HG02798 (cell line): Measurements from ENCODE around the gene CHSY1.

Experiments used
- ATAC-seq: cut with Tn5 transposase; IDR thresholded peaks from one replicate; pipeline ENCODE4 v1.9.1; 2021; ENCODE audit warnings: mild to moderate bottlenecking; ENCODE audit not compliant: unreplicated experiment, poor library complexity

Gene CHSY1

DNA sequence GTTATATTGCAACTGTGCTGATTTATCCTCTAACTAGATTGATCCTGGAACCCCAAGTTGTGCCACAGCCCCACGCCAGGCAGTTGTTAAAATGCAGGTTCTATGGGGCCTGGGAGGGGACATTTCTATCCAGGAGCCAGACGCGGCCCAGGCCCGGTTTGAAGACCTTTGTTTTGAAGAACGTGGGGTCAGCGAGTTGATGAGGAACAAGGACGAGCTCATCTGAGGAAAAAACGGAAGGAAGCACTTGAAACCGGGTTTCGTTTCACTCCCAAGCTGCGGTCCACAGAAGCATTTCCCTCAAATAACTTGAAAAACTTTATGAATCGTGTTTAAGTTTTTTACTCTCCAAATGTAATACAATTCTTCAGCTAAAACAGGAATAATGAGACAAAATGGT is 76.4 kb downstream of the CHSY1 start:
- ATAC-seq, result no peak

DNA sequence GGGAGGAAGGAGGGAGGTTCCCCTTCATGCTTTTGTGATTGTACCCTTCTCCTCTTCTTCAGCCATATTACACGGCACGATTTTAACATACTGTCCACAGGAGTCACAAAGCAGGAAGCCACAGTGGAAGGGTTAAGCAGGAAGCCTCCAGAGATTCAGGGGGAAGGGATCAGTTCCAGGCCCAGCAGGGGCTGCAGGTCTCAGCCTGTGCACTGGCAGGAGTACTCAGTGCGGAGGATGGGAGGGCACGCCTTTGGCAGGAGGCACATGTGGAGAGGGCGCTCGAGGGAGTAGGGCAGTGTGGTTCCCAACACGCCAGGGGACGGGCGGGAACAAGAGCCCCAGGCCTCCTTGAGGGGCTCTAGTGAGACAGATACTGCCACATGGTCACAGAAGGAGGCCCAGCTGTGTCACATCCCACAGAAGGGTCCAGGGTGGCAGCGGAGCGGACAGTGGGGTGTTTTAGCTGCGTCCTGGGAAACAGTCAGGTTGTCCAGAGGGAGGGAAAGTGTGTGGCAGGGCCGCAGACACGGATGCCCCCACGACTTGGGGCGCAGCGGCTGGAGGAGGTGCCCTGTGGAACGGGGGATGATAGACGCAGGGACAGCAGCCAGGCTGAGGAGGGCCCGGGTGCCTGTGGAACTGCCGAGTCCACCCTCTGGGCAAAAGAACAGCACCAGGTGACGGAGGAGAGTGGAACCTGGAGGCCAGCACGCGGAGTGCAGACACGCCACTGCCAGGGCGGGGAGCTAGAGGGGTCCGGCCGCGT is 77.5 kb downstream of the CHSY1 start:
- ATAC-seq, result no peak

DNA sequence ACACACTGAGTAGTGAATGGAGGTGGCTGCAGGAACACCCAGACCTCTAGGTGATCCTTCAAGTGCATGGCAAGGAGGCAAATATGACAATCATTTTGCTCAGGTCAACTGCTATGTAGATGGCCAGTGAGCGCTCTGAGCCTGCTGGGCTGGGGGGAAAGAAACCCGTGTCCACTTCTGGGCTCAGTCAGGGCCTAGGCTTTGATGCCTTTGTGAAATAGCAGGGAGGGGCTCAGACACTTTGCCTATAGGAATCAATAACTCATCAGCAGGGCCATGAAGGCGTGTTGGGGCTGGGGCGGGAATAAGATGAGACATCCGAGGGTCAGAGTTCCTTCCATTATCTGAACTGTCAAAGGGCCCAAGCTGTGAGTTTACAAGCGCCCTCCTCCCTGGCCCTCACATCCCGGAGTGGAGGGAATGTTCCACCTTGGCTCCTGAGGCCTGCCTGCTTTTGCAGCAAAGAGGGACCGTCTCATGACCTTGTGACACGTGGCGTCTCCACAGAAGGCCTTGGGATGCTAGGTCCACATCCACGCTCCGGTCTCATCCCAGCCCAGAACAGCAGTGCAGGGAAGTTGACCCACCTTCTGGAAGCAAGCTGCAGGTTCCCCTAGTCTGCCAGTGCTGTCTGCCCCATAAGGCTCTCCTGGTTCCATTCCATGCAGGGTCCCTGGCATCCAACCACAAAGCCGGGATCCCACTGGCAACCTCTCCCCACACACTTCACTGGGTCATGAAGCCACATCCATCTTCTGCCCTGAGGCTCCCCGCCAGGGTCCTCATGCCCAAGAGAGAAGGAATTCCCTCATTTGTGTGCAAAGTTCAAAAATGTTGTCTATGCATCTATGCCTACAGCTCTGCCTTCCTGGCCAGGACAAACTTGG is 78.4 kb downstream of the CHSY1 start:
- no peak for ATAC-seq

DNA sequence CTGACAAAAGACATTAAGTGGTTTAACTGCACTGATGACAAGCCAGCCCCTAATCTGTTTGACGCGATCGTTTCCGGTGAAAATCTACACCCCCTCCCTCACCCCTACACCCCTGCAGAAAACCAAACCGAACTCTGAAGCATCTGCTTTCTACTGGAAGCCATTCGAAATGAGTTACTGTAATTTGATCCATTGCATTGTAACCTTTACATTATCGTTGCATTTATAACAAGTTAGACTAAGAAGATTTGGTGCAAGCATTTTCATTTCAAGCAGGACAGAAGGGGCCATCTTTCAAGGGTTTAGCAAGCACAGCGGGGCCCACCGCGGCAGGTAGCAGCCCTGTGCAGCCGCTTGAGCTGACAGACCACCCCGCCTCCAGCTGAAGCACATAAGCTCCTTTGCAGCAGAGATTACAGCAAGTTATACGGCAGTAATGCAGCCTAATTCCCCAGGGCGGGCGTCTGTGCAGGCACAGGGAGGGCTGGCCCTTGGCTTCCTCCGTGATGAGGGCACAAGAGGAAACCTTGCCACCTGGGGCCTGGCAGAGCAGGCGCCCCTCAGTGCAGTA is 79.3 kb downstream of the CHSY1 start:
- no peak for ATAC-seq

DNA sequence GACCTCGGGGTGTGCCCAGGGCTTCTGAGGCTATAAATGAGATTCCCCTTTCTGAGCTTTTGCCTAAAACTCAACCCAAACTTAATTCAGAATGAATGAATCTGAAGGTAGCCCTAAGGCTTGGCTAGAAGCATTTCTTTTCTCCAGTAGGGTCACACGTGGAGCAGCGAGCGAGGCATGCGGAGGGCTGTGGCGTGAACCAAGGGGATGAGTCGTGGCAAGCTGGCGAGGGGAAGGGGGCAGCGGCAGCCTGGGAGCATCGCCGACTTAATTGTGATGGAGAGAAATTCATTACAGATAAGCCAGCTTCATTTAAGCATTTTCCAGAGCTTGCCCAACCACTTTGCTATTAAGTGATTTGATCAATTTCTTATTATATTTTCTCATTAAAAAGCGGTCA is 79.9 kb downstream of the CHSY1 start:
- ATAC-seq, result no peak

DNA sequence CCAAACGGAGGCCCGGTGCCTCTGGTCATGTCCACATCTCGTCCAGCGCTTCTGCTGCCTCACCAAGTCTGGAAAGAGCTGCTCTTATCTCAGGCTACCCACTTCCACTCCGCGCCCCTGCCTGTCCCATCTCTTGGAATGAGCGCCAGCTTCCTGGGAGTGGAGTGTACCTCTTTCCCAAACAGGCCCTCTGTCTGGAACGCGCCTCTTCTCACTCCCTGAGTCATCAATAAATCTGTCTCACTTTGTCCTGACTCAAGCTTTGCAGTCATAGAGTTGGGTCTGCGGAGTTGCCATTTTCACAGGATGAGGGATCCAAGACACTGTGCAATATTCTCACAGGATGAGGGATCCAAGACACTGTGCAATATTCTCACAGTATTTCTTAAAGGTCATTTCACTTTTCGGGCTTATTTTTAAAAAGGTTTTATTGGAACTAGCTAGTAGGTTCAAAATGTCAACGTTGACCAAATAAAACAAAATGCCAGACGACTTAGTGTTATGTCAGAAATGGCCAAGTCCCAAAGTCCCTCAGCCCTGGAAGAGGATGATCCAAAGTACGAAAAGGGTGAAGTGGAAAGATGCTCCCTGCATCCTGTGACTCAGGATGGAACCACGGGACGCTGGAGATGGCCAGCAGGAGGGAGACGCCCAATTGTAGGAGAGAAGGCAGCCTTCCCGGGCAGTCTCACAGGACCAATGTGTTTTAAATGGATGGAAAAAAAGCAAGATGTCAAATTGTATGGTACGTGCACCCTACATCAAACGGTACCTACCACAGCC is 81.1 kb downstream of the CHSY1 start:
- no peak for ATAC-seq

DNA sequence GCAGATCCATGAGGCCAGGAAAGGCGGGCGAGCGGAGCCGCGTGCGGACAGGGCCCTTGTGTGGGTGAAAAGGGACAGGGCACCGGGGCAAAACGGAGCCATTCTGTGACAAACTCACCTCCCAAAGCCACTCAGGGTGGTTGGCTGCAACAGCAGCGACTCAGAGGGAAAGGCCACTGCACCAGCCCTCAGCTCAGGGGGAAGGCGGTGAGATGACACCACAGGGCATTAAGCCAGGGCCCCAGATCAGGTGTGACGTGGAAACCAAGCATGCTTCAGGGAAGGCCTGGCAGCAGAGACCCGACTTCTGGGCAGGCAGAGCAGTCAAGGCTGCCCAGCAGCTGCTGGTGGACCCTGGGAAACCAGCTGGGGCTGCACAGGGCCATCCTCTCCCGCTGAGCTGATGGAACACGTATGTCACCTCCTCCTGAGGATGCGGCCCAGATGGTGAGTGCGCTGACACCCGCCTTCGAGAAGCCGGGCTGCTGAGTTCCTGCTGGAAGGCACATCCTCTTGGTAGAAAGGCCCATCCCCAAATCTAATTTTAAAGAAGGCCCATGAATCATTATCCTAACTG is 82.3 kb downstream of the CHSY1 start:
- no peak for ATAC-seq

DNA sequence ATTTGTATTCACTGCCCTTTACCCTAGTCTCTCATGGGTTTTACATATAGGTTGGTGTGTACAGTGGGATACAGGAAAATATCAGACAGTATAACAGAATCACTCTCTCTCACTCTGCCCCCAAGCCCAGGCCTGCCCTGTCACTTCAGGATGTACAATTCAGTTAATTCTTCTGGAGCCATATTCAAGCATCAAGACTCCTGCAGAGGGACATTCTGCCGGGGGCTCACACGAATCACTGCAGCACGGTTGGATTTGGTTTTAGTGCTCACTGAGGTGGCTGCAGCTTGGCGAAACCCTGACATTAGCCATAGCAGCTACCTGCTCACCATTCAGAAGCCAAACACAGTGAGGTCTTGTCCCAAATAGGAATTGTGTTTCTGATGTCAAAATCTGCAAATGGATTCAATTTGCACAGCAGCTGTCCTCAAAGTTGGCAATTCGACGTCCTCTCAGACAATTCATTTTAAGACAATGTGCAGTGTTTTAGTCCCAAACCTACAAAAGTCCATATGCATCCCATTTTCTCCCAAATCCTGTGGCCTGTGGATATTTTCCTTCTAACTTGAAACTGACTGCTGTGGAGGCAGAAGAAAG is 82.9 kb downstream of the CHSY1 start:
- no peak for ATAC-seq

DNA sequence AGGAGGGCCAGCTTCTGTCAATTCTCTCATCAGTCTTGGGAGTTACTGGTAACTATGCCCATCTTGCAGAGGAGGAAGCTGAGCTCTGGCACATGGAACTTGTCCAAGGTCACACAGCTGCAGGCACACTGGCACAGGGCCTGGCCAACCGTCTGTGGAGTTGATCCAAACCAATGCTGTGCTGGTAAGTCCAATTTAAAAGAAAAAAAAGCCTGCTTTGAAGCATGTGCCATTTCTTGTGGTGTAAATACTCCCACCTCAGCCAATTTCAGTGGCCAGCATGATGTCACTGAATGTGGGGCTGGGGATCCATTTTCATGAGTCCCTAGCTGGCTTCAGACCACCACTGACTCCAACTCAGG is 83.4 kb downstream of the CHSY1 start:
- ATAC-seq, result no peak

DNA sequence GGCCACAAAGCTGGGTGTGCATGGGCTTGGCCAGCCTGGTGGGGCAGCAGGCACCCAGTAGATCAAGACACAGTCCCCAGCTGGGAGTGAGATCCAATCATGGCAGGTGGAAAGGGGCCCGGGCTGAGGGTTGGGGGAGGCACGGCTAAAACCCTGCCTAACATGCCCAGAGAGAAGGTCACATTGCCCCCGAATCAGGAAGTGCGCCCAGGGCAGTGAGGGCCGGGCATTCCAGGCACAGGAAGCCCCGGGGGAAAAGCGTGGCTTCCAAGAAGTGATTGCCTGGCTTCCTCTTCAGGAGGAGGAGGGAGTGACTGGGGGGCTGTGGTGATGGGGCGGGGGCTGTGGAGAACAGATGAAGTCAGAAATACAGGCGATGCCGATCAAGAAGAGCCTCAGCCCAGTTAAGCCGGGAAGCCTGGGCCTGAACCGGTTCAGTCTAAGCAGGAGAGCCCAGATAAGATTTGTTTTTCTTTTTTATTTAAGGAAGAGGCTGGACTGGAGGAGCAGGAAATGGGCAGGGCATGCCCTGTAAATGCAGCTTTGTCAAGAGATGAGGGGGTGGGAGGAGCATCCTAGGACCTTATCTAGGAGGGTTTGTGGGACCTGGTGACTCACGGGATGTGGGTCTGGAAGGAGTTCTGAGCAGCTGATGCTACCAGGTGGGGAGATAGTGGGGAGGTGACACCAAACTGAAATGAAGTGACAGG is 83.9 kb downstream of the CHSY1 start:
- ATAC-seq, result no peak

DNA sequence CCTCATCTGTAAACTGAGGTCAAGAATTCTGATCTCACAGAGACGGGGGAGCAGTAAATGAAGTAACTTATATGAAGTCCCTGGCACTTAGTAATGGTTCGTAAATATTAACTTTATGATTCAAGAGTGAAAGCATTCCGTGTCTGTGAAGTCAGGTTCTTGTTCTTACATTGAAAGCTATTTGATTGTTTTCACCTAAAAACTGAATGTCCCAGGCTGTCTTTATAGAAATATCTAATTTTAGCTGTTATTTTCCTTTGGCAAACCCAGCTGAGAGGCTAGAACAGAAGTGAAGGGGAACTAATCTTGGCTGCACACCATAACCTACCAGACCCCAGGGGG is 84.5 kb downstream of the CHSY1 start:
- no peak for ATAC-seq

DNA sequence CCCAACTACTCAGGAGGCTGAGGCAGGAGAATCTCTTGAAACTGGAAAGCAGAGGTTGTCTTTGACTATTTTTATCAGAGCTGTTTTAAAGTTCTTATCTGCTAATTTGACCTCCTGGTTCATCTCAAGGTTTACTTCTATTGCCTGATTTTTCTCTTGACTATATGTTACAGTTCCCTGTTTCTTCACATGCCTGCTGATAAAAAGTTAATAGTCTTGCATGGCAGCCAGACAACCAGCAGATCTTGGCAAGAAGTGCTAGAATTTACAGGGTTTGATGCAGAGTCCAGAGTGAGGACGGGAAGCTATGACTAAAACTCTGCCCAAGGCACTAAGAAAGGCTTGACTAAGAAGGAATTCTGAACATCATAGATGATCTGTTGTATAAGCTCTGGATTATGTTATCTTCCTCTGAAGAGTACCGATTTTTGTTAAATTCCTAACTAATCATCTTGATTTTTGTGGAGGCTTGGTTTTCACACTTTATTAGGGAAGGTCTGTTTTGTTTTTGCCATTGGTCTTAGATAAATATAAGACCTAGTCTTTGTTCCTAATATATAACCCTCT is 85.9 kb downstream of the CHSY1 start:
- no peak for ATAC-seq

DNA sequence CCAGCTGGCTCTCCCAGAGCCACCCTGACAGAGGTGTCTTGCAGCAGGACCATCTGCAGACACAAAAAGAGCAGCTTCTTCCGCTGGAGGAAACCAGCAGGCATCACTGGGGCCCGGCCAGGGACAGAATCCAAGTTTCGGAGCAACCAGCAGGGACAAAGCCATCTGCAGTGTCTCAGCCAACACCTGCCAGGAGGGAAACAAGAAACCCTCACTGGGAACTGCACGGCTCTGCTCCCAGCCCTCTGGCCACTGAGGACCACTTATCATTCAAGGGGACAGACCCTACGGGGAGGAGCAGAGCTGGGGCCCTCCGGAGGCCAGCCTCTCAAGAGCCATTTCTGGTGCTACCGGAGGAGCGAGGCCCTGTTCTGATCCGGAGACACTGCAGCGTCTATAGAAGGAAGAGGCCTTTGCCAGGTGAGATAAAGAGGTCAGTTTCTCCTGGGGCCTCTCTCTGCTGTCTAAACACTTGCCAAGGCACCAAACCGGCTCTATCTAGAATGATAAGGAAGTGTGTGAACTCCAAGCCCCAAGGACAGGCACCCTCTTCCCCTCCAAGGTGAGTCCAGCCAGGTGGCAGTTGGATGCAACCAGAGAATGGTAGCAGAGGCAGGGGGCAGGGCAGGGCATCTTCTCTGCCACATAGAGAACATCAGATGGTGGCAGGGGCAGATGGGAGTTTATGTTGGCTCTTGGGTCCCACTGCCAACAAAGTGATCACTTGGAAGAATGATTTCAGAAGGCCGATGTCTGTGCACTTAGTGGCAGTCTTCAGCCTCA is 89.0 kb downstream of the CHSY1 start:
- no peak for ATAC-seq

DNA sequence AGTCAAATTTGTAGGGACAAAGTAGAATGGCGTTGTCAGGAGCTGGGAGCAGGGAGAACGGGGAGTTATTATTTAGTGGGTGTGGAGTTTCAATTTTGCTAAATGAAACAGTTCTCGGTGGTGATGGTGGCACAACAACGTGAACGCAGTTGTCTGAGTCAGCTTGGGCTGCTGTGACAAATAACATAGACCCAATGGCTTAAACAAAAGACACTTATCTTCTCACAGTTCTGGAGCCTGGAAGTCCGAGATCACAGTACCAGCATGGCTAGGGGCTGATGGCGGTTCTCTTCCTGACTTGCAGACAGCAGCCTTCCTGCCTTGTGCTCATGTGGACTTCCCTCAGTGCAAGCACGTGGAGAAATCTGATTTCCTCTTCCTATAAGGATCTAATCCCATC is 90.2 kb downstream of the CHSY1 start:
- no peak for ATAC-seq

DNA sequence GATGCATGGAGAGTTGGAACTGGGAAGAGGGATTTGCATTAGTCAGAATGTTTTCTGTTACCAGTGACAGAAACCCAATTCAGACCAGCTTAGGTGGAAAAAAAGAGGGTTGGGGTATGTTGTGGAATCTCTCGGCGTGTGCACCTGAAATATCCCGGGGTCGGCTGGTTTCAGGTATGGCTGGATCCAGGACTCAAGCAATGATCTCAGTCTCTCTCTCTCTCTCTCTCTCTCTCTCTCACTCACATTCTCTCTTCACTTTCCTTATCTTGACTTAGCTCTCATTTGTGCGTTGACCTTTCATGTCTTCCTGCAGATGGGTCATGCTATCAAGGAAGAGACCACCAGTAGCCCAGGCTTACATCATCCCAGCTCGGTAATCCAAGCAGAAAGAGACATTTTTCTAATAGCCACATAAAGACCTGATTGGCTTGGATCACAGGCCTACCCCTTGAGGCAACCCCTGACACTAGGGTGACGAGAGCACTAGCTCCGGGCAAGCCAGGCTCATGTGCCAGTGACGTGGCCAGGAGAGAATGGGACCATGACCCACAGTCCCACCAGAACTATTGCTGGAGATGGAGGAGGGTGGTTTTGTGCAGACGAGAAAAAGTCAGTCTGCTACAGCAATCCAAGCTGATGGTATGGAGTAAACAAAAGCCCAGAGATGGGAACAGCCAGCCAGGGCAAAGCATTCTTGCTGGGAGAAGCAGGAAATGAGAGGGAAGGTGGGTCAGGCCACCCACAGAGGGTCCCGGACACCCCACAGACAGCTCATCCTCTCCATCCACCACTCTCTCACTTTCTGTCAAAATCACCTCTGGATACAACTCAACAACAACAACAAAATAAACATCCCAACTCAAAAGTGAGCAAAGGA is 91.7 kb downstream of the CHSY1 start:
- ATAC-seq, result no peak

DNA sequence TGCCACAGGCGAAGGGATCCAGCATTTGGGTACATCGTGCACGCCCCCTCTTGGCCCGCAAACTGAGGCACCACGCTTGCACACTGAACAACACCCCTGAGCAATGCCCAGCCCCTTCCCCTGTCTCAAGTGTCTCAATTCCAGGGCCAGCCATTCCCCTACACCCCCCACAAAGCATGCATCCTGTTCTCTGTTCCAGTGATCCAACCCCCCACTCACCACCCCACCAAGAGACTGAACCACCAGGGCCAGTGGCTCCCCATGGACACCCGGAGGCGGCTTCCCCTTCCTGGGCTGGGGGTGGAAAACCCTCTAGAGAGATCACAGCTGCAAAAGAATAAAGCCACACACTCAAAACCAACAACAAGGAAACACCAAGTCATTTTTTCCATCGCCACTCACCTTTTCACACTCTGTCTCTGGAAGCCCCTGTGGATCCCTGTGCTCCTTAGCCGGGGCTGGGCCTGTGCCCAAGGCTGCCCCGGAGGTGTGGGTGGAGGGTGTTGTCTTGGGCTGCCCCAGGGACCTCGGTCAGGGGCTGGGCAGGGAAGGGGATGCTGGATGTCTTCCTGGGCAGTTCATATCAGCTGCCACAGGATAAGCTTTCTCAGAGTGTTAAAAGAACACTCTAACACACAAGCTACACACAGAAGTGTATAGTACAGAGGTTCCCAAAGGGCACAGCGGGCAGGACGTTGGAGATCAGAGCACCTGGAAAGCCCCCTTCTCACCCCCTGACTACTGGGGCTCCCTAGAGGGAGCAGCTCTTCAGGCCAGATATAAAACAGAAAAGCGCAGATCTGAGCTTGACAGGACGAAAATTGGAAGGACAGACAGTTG is 92.5 kb downstream of the CHSY1 start:
- no peak for ATAC-seq
